Hepatocyte (in vitro differentiated cells): Measurements from ENCODE around the gene CD86. TPM values are rescaled to one million over a fixed set of nuclear protein-coding genes. Genes with fewer than 3 reads are reported as not detected.
A peak's percentile ranks its signal among the peaks of the same experiment; 100 is the strongest.

Source experiments
- DNase-seq: peaks from one replicate; pipeline ENCODE4 v3.0.0-alpha.2; 2016; ENCODE audit warnings: low spot score
- H2AFZ ChIP-seq: fragments of 200-600 bp; sonication (generic); 2 replicates; pipeline ENCODE4 v1.6.0; 2016; ENCODE audit warnings: antibody characterized with exemption, mild to moderate bottlenecking
- H3K27ac ChIP-seq: fragments of 200-600 bp; sonication (generic); 2 replicates; pipeline ENCODE4 v1.5.1; 2016; ENCODE audit warnings: mild to moderate bottlenecking
- H3K27me3 ChIP-seq: fragments of 200-600 bp; sonication (generic); 2 replicates; pipeline ENCODE4 v1.6.1; 2016
- H3K36me3 ChIP-seq: fragments of 200-600 bp; sonication (generic); replicated peaks from 2 replicates; pipeline ENCODE4 v1.5.1; 2016; ENCODE audit warnings: low read depth; ENCODE audit not compliant: insufficient read depth
- H3K4me1 ChIP-seq: fragments of 200-600 bp; sonication (generic); 2 replicates; pipeline ENCODE4 v1.5.1; 2016; ENCODE audit warnings: mild to moderate bottlenecking, moderate library complexity; ENCODE audit not compliant: insufficient read depth
- H3K4me2 ChIP-seq: fragments of 200-600 bp; sonication (generic); 2 replicates; pipeline ENCODE4 v1.6.0; 2016
- H3K4me3 ChIP-seq: fragments of 200-600 bp; sonication (generic); 2 replicates; pipeline ENCODE4 v1.5.1; 2016; ENCODE audit warnings: mild to moderate bottlenecking
- H3K79me2 ChIP-seq: fragments of 200-600 bp; sonication (generic); 2 replicates; pipeline ENCODE4 v1.6.0; 2017; ENCODE audit warnings: mild to moderate bottlenecking
- H3K9me2 ChIP-seq: fragments of 200-600 bp; sonication (generic); replicated peaks from 2 replicates; pipeline ENCODE4 v1.6.0; 2017; ENCODE audit warnings: mild to moderate bottlenecking; ENCODE audit not compliant: insufficient read depth
- H3K9me3 ChIP-seq: fragments of 200-600 bp; sonication (generic); 2 replicates; pipeline ENCODE4 v1.5.1; 2016; ENCODE audit warnings: low read depth, mild to moderate bottlenecking
- H4K20me1 ChIP-seq: fragments of 200-600 bp; sonication (generic); 2 replicates; pipeline ENCODE4 v1.6.0; 2016; ENCODE audit warnings: mild to moderate bottlenecking; ENCODE audit not compliant: insufficient read depth, poor library complexity, severe bottlenecking
- CTCF ChIP-seq: fragments of 200-600 bp; sonication (generic); IDR thresholded peaks from 2 replicates; pipeline ENCODE4 v1.5.1; 2016; ENCODE audit warnings: antibody characterized with exemption, mild to moderate bottlenecking; ENCODE audit not compliant: poor library complexity
- EZH2 ChIP-seq: fragments of 200-600 bp; sonication (generic); IDR thresholded peaks from 2 replicates; pipeline ENCODE4 v1.6.1; 2016; ENCODE audit warnings: antibody characterized with exemption, mild to moderate bottlenecking, borderline replicate concordance
- EZH2phosphoT487 ChIP-seq: fragments of 200-600 bp; sonication (generic); IDR thresholded peaks from one replicate; pipeline ENCODE4 v1.6.1; 2018; ENCODE audit warnings: antibody characterized with exemption, mild to moderate bottlenecking, low read depth, moderate library complexity; ENCODE audit not compliant: unreplicated experiment, severe bottlenecking
- WGBS: methylation state at CpG from one replicate; pipeline ENCODE4 v1.1.6; 2016; ENCODE audit warnings: low lambda C conversion rate; ENCODE audit errors: missing lambda C conversion rate; 5-methylcytosine and 5-hydroxymethylcytosine counted together
- polyA plus RNA-seq: library from polyadenylated mRNA; unstranded; fragments of >200 nt; fragmentation: Nextera tagmentation; extraction: Ambion mirVana; gene quantifications from 2 replicates; pipeline ENCODE4 v1.2.1, GENCODE V29; 2016
- total RNA-seq: library from RNA; depleted of rRNA; stranded (reverse); fragments of >200 nt; gene quantifications from 2 replicates; pipeline ENCODE4 v1.2.3, GENCODE V29; 2014

Gene CD86
- total and polyA plus RNA-seq, 2 experiments from 2014 or later = 0.13 TPM; not detected in 1

GRCh38 chr3:122010506-122010905 lies 44.7 kb upstream of the CD86 start:
- Histone ChIP-seq H3K27me3 (peaks cover 26% of the 10 kb centered on the region), H4K20me1 (no peaks in the 10 kb centered on the region), H3K4me2 (no peak overlapping the region), H3K27ac (no peak overlapping the region), H3K36me3 (no peaks in the 10 kb centered on the region), H2AFZ (no peak overlapping the region), H3K4me3 (no peak overlapping the region), H3K9me2 (no peaks in the 10 kb centered on the region), H3K79me2 (no peaks in the 10 kb centered on the region), H3K4me1 (no peaks in the 10 kb centered on the region), H3K9me3 (no peaks in the 10 kb centered on the region)
- no peak for TF ChIP-seq EZH2phosphoT487
- TF ChIP-seq EZH2 = no peak
- no peak for TF ChIP-seq CTCF
- DNase-seq = no peak
- WGBS = 70% methylated on average over 2 of the region's 2 CpGs

- no peak overlapping the region for H2AFZ ChIP-seq
- no peak overlapping the region for H3K4me3 ChIP-seq
- no peaks in the 10 kb centered on the region for H4K20me1 ChIP-seq
- TF ChIP-seq CTCF = no peak
- no peak for TF ChIP-seq EZH2phosphoT487
- TF ChIP-seq EZH2 = no peak
- H3K36me3 ChIP-seq = no peaks in the 10 kb centered on the region
- no peaks in the 10 kb centered on the region for H3K79me2 ChIP-seq
- WGBS = 57% methylated on average over 4 of the region's 4 CpGs
- DNase-seq = no peak
- H3K9me2 ChIP-seq = no peaks in the 10 kb centered on the region
- no peaks in the 10 kb centered on the region for H3K9me3 ChIP-seq
- no peak overlapping the region for H3K4me2 ChIP-seq
- H3K27me3 ChIP-seq = peaks cover 26% of the 10 kb centered on the region
- H3K4me1 ChIP-seq = no peaks in the 10 kb centered on the region
- H3K27ac ChIP-seq = no peak overlapping the region
Measured at GRCh38 chr3:122011396-122011795, 43.8 kb upstream of the CD86 start.

GRCh38 chr3:122012821-122013220 lies 42.3 kb upstream of the CD86 start:
- H3K27me3 ChIP-seq = peaks cover 26% of the 10 kb centered on the region
- H3K9me2 ChIP-seq = no peaks in the 10 kb centered on the region
- no peaks in the 10 kb centered on the region for H3K36me3 ChIP-seq
- H3K4me1 ChIP-seq = no peaks in the 10 kb centered on the region
- H4K20me1 ChIP-seq = no peaks in the 10 kb centered on the region
- no peak overlapping the region for H3K4me2 ChIP-seq
- H3K79me2 ChIP-seq = no peaks in the 10 kb centered on the region
- no peak for TF ChIP-seq EZH2phosphoT487
- no peak for TF ChIP-seq CTCF
- no peak for TF ChIP-seq EZH2
- H3K4me3 ChIP-seq = no peak overlapping the region
- H2AFZ ChIP-seq = no peak overlapping the region
- H3K27ac ChIP-seq = no peak overlapping the region
- no peaks in the 10 kb centered on the region for H3K9me3 ChIP-seq
- WGBS = 88% methylated on average over 1 of the region's 1 CpG
- DNase-seq = no peak

GRCh38 chr3:122013448-122013925 lies 41.7 kb upstream of the CD86 start:
- H3K9me2 ChIP-seq = no peaks in the 10 kb centered on the region
- H4K20me1 ChIP-seq = no peaks in the 10 kb centered on the region
- TF ChIP-seq CTCF (no peak), EZH2phosphoT487 (peak; percentile 57)
- no peaks in the 10 kb centered on the region for H3K36me3 ChIP-seq
- H3K9me3 ChIP-seq = no peaks in the 10 kb centered on the region
- H3K4me1 ChIP-seq = no peaks in the 10 kb centered on the region
- H3K27me3 ChIP-seq = peaks cover 26% of the 10 kb centered on the region
- peak; percentile 28 for DNase-seq
- WGBS = 53% methylated on average over 5 of the region's 5 CpGs
- no peaks in the 10 kb centered on the region for H3K79me2 ChIP-seq
- no peak overlapping the region for H2AFZ ChIP-seq
- H3K27ac ChIP-seq = no peak overlapping the region
- H3K4me3 ChIP-seq = no peak overlapping the region
- H3K4me2 ChIP-seq = peak overlapping the region; percentile 6
